Epithelial cell of esophagus (primary cell): ENCODE measurements around the gene PTCHD4.
"Not testable (repeated sequence)": the region's sequence is repeated elsewhere in the genome, so short reads cannot be mapped to it uniquely, and the experiment has no call there.

Source experiments
- DNase-seq: peaks from one replicate; pipeline ENCODE4 v3.0.0; 2010; ENCODE audit warnings: low read depth
- H3K4me3 ChIP-seq: 2 replicates; pipeline ENCODE4 v1.5.1; 2011; ENCODE audit warnings: mild to moderate bottlenecking, low read length, control low read depth
- CTCF ChIP-seq: IDR thresholded peaks from 2 replicates; pipeline ENCODE4 v1.5.1; 2011; ENCODE audit warnings: low read depth, mild to moderate bottlenecking, low read length, control low read depth, inconsistent platforms; ENCODE audit not compliant: insufficient read depth; ENCODE audit errors: missing control alignments

The PTCHD4 gene

GRCh38 chr6:48111575-48111974 lies 578 bp upstream of the PTCHD4 start:
- H3K4me3 ChIP-seq = peak overlapping the region; percentile 83
- peak; percentile 30 for DNase-seq
- no peak for TF ChIP-seq CTCF

GRCh38 chr6:48110436-48111142 lies 408 bp downstream of the PTCHD4 start:
- peak; percentile 24 for DNase-seq
- peak overlapping the region; percentile 83 for H3K4me3 ChIP-seq
- TF ChIP-seq CTCF = no peak

- peak; percentile 66 for DNase-seq
- peak overlapping the region; percentile 83 for H3K4me3 ChIP-seq
- no peak for TF ChIP-seq CTCF
These were observed 1.1 kb downstream of the PTCHD4 start for GRCh38 chr6:48109944-48110343.

GRCh38 chr6:48102476-48103195 lies 8.4 kb downstream of the PTCHD4 start:
- H3K4me3 ChIP-seq, DNase-seq: not testable (repeated sequence)

GRCh38 chr6:48101290-48101689 lies 9.7 kb downstream of the PTCHD4 start:
- TF ChIP-seq CTCF = no peak
- DNase-seq = peak; percentile 69

DNA sequence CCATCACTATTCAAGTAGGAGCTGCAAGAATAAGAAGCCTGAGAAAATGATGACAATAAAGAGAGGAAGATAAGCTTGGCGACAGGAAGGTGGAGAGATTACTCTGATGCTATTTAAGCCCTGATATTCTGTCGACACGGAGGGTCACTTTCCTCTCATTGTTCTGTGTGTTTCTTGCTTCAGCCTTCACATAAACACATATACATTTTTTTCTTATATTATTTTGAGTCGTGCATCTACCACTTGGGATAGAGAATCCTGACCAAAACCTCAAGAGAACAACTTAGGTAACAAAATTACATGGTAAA lies 10.5 kb downstream of the PTCHD4 start:
- no peak for DNase-seq

More at GRCh38 chr6:48101290-48101689, 9.7 kb downstream of the PTCHD4 start:
- H3K4me3 ChIP-seq = no peak overlapping the region

More for the DNA sequence above, 10.5 kb downstream of the PTCHD4 start:
- H3K4me3 ChIP-seq = no peak overlapping the region
- TF ChIP-seq CTCF = no peak
